HG02763 (cell line): Measurements from ENCODE around the gene FHOD3.

Experiments
- ATAC-seq: cut with Tn5 transposase; IDR thresholded peaks from one replicate; pipeline ENCODE4 v1.9.1; 2021; ENCODE audit warnings: mild to moderate bottlenecking, moderate library complexity; ENCODE audit not compliant: unreplicated experiment

The FHOD3 gene

DNA sequence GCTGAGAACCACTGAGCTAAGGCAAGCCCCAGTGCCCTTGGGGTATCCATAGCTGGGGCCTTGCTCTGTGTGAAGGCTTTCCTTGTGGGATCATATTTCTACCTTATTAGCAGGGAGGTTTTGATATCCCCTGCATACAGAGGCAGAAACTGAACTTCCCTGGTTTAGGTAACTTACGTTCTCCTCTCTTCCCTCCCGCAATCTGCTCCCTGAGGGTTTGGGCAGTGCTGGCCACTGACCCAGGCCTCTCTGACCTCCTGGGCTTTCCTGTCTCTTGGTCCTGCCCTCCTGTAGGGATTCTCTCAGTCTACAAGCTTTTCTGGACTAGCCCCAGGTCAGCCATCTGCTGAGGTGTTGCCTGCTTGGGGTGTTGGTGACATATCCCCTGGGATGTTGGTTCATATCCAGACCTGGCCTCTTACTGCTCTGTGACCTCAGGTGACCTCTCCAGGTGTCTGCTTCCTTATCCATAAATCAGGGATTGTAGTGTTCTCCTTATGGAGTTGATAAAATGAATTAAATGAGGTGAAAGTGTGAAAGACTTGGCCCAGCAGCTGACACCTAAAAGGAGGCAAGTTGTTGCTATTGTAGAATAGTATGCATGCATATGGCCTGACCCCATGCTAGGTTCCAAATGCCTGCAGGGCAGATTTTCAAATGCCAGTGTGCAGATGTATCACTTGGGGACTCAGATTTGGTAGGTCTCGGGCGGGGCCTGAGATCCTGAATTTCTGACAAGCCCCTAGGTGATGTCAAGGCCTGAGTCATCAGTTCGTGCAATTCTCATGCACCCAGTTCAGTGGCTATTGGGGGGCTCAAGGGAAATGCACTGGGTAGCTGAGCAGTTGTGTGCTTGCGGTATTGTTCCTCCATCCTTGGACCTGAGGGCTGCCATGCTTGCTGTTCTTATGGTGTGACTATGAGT lies 106.6 kb downstream of the FHOD3 start:
- ATAC-seq, result no peak

DNA sequence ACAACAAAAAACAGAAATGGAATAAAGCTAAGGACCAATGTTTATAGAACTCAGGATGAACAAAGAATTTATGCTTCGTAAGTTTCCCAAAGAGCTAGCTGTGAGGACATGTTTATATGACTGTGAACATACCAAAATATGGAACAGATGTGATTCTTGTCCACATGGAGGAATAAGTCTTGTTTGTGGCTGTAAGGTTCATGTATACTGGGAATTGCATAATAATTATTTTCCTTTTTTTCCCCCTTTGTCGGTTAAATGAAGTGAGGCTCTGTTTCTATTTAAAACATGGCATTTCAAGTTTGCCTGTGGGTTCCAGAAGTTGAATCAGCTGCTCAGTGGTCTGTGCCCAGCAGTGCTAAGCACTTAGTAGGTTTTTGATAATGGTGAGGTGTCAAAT lies 108.1 kb downstream of the FHOD3 start:
- no peak for ATAC-seq

DNA sequence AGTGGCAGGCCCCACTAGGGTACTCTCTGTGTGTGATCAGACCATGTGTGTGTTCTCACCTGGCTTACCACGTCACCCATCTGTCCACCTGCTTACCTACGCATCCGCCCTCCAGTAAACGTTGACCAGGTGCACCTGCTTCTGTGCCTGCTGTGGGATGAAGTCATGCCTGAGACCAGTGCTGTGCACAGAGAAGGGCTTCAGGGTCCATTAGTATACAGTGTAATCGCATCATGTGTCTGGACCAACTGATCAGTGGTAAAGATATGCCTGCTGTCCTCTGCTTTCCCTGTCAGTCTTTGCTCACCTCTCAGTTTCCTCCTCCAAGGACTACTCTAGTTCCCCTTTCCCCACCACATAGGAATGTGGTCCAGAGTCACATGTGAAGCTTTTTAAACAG lies 109.3 kb downstream of the FHOD3 start:
- no peak for ATAC-seq

DNA sequence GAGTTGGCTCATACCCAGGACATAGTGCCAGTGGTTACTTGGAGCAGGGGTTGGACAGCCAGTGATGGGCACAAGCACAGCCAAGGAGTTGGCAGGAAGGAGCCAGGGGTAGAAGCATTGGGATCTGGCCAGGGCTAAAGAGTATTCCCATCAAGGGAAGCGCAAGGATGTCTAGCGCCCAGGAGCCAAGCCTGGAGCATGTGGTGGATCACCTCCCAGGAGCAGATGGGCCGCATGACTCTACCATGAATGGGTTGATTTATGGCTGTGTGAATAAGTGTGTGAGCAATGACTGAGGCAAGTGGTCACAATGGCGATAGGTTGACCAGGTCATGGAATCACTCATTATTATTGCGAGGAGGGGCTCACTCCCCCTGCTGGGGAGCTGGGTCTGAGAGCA lies 111.1 kb downstream of the FHOD3 start:
- no peak for ATAC-seq

DNA sequence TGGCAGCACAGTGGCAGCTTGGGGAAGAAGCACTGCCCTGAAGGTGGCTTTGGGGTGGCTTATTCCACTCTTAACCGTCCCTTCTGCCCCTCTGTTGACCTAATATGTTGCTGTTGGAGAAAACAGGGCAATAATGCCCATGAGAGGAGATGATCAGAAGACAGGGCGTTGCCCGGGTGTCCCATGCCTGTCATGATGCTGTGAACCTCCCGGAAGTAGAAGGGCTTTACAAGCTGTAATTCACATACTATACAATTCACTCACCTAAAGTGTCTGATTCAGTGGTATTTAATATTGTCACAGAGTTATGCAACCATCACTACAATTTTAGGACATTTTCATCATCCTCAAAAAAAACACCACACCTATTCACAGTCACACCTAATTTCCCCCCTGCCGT lies 112.3 kb downstream of the FHOD3 start:
- no peak for ATAC-seq

DNA sequence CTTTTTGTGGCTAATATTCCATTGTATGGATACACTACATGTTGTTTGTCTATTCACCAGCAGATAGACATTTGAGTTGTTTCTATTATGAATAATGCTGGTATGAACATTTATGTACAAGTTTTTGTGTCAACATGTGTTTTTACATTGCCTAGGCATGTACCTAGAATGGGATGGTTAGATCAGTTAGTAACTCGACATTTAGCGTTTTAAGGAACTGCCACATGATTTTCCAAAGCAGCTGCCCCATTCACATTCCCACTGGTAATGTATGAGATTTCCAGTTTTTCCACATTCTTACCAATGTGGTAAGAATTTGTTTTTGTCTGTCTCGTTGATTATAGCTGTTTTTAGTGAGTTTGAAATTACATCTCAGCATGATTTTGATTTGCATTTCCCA lies 112.8 kb downstream of the FHOD3 start:
- ATAC-seq, result no peak

DNA sequence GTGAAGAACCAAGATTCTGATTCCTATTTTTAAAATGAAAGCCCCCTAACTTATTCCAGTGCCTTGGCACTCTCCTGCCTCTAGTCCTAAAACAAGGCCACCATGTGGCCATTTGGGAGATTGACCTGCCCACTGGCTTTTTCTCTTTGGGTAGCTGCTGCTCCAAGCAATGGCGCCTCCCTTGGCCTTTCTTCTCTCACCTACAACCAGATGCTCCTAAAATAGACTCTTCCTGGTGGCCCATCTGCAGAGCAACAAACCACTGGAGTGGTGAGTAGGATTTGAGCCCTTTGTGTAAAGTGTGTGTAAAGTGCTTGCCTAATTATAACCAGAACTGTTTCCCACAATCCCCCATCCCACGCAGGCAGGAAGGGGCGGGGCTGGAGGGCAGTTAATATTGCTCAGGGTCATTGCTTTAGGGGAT lies 114.2 kb downstream of the FHOD3 start:
- no peak for ATAC-seq

DNA sequence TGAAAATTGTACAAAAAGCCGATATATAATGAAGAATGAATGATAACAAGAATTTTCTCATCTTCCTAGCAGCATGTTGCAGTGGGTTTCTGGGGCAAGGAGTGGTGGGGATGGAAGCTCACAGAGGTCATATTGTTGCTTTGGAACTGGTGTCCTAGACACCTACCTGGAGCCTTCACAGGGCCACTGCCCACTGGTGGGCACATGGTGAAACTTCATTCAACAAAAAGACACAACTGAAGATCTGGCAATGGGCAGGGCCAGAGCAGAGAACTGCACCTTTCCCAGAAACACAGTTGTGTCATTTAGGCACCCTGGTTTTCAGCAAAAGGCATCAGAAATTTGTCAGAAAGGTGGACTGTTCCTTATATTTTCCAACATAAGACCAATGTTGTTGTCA lies 115.3 kb downstream of the FHOD3 start:
- ATAC-seq, result no peak

DNA sequence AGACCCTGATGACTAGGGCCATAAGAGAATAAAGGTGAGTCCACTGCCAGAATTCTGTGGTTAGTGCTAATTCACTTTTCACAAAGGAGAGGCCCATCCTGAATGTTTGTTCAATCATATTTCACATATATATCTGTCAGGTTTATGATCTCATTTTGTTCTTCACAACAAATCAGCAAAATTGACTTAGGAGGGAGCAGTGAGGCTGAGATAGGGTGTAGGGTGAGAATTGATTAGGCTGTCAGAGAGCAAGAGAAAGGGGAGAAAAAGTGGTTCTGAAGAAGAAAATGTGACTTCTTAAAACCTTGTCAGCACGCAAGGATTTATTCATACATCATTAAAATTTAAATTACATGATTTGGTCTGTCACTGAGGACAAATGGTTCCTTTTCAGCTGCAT lies 117.7 kb downstream of the FHOD3 start:
- ATAC-seq, result no peak

DNA sequence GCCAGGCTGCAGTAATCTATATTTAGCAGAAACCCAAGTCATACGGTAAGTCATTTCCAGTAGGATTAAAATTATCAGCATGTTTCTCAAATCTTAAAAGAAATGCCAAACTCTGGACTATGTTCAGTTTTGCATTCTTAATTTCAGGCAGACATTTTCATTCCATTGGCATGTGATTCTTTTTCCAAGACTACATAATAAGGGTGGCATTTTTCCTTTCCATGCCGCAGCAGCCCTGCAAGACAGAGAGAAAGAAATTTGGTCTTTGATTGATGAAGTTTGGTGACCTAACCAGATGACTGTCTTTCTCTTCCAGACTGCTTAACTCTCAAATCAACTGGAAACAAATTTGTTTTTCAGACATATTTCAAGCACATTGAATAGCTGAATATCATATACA lies 118.1 kb downstream of the FHOD3 start:
- no peak for ATAC-seq

DNA sequence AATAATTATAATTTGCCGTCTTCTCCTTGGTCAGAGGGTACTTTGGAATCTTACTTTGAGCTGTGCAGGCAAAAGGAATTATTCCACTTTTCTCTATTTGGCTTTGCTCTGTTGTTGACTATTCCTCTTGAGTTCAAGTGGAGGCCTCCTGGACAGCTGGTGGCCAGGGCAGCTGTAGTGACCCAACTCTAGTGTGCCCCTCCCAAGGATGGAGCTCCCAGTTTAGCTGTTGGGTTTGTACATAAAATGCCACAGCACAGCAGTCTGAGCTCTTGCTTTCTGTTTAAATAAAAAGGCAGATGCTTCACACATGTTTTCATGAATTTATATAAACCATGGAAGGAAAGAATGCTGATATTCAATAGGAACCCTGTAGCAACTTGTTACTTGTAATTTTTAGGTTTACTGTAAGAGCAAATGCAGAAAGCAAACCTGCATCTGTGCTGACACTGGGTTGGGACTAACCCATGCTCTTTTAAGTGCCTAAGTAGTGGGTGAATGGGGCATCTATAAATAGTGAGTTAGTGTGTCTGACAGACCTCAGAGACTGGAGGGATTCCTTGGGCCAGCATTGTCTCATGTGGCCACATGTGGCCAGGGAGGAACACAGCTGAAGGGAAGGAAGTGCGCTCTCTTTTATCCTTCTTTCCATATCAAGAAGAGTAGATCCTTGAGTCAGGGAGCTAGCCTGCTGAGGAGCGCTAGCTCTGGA lies 121.8 kb downstream of the FHOD3 start:
- ATAC-seq, result no peak

DNA sequence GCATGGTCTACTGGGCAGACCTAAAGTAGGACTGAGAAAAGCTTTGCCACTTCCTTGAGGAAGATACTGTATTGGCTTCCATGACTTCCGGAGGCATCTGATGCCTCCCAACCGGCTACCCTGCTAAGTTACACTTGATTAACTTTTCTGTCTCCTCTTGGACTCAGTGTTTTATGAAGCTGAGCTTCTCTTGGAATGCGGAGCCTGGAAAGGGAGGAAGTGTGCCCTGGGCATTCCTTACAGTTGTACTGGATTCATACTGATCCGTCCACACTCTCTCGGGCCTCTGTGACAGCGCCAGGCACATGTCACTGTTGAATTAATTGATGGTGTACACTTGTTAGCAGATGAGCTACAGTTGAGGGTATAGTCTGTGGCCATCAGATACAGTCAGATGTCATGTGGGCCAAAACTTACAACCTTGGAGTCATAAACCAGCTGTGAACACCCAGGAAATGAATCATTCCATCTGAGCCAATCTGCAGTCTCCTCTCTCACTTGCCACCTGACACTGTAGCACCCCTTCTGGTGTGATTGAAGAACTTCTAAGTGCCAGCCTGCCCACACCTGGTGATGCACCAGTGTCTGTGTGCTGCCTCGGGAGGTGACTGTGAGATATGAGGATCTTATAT lies 122.5 kb downstream of the FHOD3 start:
- no peak for ATAC-seq

DNA sequence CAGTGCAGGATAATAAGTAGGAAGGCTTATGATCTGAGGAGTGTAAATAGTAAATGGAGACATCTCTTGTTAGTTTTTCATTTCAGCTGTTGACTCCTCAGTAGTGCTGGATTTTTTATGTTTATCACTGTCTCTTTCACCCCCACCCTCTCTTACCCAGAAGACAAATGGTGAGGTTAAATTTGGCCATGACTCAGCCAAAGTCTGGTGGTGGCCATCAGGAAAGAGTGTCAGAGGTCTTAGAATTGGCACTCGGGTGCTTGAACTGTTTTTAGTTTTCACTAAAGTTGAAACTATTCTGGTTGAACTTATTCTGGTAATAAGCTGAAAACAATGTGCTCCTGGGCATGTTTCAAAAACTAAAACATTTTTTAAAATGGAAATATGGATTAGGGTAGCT lies 123.3 kb downstream of the FHOD3 start:
- no peak for ATAC-seq

DNA sequence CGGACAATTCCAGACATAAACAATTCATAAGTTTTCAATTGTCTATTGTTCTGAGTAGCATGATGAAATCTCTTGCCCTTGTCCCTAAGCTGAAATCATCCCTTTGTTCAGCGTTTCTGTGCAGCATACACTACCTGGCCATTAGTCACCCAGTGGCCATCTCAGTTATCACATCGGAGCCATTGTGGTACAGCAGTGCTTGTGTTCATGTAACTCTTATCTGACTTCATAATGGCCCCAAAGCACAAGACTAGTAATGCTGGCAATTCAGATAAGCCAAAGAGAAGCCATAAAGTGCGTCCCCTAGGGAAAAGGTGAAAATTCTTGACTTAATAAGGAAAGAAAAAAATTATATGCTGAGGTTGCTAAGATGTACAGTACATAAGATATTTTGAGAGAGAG lies 127.2 kb downstream of the FHOD3 start:
- no peak for ATAC-seq

DNA sequence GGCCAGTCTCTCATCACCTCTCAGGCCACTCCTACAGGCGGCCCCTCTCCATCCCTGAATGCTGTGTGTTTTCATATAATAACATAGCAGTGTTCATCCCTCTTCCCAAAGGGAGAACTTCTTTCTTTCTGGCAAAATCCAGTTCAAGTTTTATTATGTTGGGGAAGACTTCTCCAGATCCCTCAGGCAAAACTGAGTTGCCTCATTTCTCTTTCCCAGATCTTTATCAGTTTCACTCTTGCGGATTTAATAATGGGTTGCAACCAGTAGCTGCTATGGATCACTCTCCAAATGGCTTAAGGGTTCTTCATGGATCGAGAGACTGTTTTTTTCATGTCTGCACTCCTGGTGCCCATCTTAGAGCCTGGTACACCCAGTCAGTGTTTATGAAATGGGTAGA lies 129.9 kb downstream of the FHOD3 start:
- ATAC-seq, result no peak

DNA sequence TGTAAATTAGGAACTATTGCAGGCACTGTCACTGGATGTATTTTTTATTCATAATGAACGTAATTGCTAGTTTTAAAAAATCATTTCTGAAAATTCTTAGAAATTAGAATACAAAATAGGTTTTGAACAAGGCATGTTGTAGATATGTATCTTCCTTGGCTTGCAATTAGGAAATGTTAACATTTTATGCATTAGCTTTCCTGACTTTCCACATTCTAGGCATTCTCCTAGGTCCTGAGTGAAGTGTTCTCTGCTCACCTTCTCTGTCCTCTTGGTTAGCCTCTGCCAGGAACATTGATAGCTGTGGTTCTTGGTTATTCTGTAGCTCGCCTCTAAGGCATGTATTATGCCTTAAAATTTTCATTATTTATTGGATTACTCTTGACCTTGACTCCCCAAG lies 130.3 kb downstream of the FHOD3 start:
- ATAC-seq, result no peak

DNA sequence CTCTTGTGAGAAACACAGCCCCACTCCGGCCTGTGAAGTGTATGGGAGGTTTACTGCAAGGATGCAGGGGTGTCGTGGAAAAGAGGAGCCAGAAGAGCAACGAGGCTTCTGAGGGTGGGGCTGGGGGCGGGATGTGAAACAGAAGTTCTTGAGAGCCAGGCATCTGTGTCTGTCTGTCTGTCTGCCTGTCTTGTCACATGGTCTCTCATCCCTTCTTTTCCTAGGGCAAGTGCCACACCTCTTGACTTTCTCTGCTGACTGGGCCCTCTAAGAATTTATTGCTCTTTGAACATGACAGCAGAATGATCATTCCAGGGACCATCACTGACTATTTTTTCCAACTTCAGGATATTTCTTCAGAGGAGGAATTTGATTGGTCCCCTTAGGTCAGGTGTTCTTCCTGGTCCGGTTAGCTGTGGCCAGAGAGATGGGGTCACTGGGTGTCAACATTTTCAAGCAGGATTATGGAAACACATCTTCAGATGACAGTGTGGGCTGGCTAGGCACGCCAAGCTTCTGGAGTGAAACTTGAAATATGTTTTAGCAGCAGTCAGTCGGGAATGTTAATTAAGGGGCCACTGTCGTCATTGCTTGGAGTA lies 131.0 kb downstream of the FHOD3 start:
- ATAC-seq, result no peak

DNA sequence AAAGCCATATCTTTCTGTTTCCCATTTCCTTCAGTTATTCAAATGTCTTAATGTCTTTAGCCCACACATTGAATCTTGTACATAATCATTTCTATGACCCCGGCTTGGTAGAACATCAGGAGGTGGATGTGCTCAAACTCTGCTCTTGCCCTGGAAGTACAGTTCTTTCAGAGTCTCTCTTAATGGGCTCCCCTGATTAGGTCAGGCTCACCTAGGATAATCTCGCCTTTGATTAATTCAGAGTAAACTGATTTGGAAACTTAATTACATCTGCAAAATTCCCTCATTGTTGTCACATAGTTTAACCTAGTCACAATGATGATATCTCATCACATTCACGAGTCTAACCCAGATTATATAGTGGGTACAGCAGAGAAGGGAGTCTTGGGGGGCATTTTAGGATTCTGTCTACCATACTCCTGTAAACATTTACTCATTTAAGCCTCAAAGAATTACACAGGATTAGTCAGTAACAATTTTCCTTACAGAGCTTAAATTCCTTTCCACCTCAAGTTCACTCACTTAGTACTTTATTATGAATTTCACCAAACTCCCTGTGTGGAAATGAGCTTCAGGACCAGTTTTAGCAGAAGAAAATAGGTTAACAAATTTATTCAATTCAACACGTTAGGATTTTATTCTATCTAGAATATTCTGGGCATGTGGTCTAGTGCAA lies 135.5 kb downstream of the FHOD3 start:
- ATAC-seq, result no peak

DNA sequence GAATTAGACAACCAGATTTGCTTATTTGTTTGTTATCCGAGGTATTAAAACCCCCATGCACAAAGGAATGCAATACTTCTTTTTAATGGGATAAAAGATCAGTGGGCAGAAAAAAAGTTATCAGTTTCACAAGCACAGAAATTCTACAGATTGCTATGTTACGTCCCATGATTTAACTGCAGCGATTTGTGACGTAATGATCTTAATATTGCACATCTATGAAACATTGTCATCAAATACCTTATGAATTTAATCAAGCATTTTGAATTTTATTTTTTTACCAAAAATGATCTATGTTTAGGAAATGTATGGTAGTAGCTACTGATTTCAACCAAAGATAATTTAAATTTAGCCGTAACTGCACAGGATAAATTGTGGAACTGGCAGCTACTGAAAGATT lies 138.9 kb downstream of the FHOD3 start:
- no peak for ATAC-seq

DNA sequence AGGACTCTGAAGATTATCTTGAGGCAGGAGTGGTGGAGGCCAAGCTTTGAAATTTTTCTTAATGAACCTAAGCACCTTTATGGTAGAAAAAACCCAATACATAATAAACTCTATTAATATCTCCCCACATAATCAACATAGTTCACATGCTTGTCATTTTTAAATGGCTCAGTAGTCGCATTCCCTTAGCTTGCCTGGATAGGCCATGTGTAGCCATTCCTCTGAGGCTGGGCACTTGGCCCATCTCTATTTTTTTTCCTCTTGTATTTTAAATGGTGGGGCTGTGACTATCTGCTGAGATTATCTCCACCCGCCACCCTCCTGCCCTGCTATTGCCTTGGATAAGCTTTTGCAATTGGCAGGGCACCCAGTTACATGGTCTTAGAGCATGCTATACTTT lies 143.1 kb downstream of the FHOD3 start:
- no peak for ATAC-seq
